Muscle layer of colon (tissue), 2 donors: ENCODE data around the gene RAB11FIP4.
A peak's percentile ranks its signal among the peaks of the same experiment; 100 is the strongest.

Source experiments
- H3K27ac ChIP-seq: one replicate; pipeline ENCODE4 v1.7.0; 2013; ENCODE audit warnings: low read depth, mild to moderate bottlenecking, low read length, moderate library complexity
- H3K27me3 ChIP-seq, 2 donors: one replicate each; pipeline ENCODE4 v1.7.0; 2013; ENCODE audit warnings: low read length in 2 of 2, mild to moderate bottlenecking in 2 of 2; ENCODE audit not compliant: insufficient read depth in 2 of 2, control insufficient read depth in 1 of 2
- H3K36me3 ChIP-seq: one replicate; pipeline ENCODE4 v1.7.0; 2013; ENCODE audit warnings: mild to moderate bottlenecking, low read length; ENCODE audit not compliant: insufficient read depth
- H3K4me1 ChIP-seq: one replicate; pipeline ENCODE4 v1.7.0; 2013; ENCODE audit warnings: mild to moderate bottlenecking, low read length; ENCODE audit not compliant: insufficient read depth
- H3K4me3 ChIP-seq, 2 donors: one replicate each; pipeline ENCODE4 v1.7.0; 2013; ENCODE audit warnings: low read length in 2 of 2, low read depth in 1 of 2, mild to moderate bottlenecking in 1 of 2, moderate library complexity in 1 of 2
- H3K9ac ChIP-seq: one replicate; pipeline ENCODE4 v1.7.0; 2013; ENCODE audit warnings: low read length
- H3K9me3 ChIP-seq: one replicate; pipeline ENCODE4 v1.7.0; 2013; ENCODE audit warnings: mild to moderate bottlenecking, low read length
- donor health status: abdominal sarcoma.
- donor health status: Adenocarcinoma of cecum.

RAB11FIP4 gene

GRCh38 chr17:31388351-31388750, 3.1 kb upstream of the RAB11FIP4 start:
- no peak overlapping the region for H3K4me3 ChIP-seq
- no peak overlapping the region for H3K27ac ChIP-seq
- H3K27me3 ChIP-seq = peaks cover 8 to 31% of the 10 kb centered on the region in 2 donors
- no peaks in the 10 kb centered on the region for H3K9me3 ChIP-seq
- H3K36me3 ChIP-seq = no peaks in the 10 kb centered on the region
- H3K9ac ChIP-seq = no peak overlapping the region
- H3K4me1 ChIP-seq = peaks cover 5% of the 10 kb centered on the region

- H3K4me3 ChIP-seq = no peak overlapping the region
- no peaks in the 10 kb centered on the region for H3K36me3 ChIP-seq
- no peak overlapping the region for H3K9ac ChIP-seq
- no peak overlapping the region for H3K27ac ChIP-seq
- peaks cover 5% of the 10 kb centered on the region for H3K4me1 ChIP-seq
- H3K27me3 ChIP-seq = peaks cover 8 to 38% of the 10 kb centered on the region in 2 donors
- no peaks in the 10 kb centered on the region for H3K9me3 ChIP-seq
Measured at GRCh38 chr17:31388770-31389656, 2.5 kb upstream of the RAB11FIP4 start.

- Histone ChIP-seq H3K27me3 (peaks cover 10 to 43% of the 10 kb centered on the region in 2 donors), H3K9ac (no peak overlapping the region), H3K9me3 (no peaks in the 10 kb centered on the region), H3K36me3 (no peaks in the 10 kb centered on the region), H3K4me3 (no peak overlapping the region), H3K27ac (no peak overlapping the region), H3K4me1 (peaks cover 5% of the 10 kb centered on the region)
Measured at GRCh38 chr17:31389657-31390381, 1.7 kb upstream of the RAB11FIP4 start.

- Histone ChIP-seq H3K27ac (no peak overlapping the region), H3K4me3 (no peak overlapping the region), H3K4me1 (peaks cover 5% of the 10 kb centered on the region), H3K9me3 (no peaks in the 10 kb centered on the region), H3K9ac (no peak overlapping the region), H3K36me3 (no peaks in the 10 kb centered on the region), H3K27me3 (peaks cover 13 to 43% of the 10 kb centered on the region in 2 donors)
Measured at GRCh38 chr17:31390426-31390747, 1.1 kb upstream of the RAB11FIP4 start.

- peak overlapping the region in 1 of 2 donors; percentile 38 for H3K4me3 ChIP-seq
- H3K27me3 ChIP-seq = peaks cover 15 to 43% of the 10 kb centered on the region in 2 donors
- peaks cover 5% of the 10 kb centered on the region for H3K4me1 ChIP-seq
- H3K9ac ChIP-seq = no peak overlapping the region
- no peak overlapping the region for H3K27ac ChIP-seq
- no peaks in the 10 kb centered on the region for H3K9me3 ChIP-seq
- no peaks in the 10 kb centered on the region for H3K36me3 ChIP-seq
Measured at GRCh38 chr17:31390748-31391495, 553 bp upstream of the RAB11FIP4 start.

GRCh38 chr17:31392002-31392855, 754 bp downstream of the RAB11FIP4 start:
- no peaks in the 10 kb centered on the region for H3K36me3 ChIP-seq
- peaks cover 15 to 43% of the 10 kb centered on the region in 2 donors for H3K27me3 ChIP-seq
- H3K4me1 ChIP-seq = peaks cover 5% of the 10 kb centered on the region
- no peaks in the 10 kb centered on the region for H3K9me3 ChIP-seq
- no peak overlapping the region for H3K27ac ChIP-seq
- H3K4me3 ChIP-seq = no peak overlapping the region
- H3K9ac ChIP-seq = no peak overlapping the region

DNA sequence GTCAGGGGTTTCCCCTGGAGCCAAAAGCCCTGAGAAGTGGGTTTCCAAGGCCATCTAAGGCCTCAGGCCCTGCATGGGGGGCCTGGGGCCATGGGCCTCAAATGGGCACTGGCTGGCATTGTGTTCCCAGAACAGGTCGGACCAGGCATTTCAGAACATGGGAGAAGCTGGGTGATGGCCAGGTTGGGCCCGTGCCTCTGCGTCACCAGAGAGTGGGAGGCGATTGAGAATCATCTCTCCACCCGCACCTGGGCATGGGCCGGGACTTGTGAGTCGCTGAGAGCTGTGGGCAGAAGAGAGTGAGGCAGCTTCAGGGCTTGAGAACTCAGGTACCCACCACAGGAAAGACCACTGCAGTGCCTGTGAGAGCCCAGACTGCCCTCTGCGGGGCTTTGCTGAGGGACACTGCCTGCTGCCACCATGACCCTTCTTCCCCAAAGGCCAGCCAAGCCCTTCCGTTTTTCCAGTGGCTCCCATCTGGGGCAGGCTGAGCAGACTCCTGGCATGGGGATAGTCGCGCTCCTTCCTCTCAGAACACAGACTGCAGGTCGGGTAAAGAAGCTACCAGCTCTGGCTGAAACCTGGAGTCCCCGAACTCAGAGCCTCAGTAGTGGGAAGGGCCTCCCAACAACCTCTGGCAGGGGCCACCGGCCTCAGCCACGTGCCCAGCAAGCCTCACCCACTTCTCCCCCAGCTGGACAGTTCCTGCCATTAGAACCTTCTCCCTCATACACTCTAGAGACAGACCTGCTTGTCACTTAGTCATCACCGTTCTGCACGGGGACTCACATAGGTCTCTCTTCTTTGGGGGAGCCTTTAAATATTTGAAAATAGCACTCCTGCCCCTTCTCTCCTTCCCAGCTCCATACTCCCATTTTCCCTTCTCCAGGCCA, 1.6 kb downstream of the RAB11FIP4 start:
- H3K27me3 ChIP-seq = peaks cover 15 to 43% of the 10 kb centered on the region in 2 donors

GRCh38 chr17:31393749-31394146, 2.3 kb downstream of the RAB11FIP4 start:
- Histone ChIP-seq H3K36me3 (no peaks in the 10 kb centered on the region), H3K9me3 (no peaks in the 10 kb centered on the region), H3K9ac (no peak overlapping the region), H3K4me3 (no peak overlapping the region), H3K27me3 (peaks cover 15 to 43% of the 10 kb centered on the region in 2 donors), H3K27ac (no peak overlapping the region), H3K4me1 (peaks cover 5% of the 10 kb centered on the region)

More for the DNA sequence above, 1.6 kb downstream of the RAB11FIP4 start:
- H3K36me3 ChIP-seq = no peaks in the 10 kb centered on the region
- H3K27ac ChIP-seq = no peak overlapping the region
- no peak overlapping the region for H3K4me3 ChIP-seq
- H3K9me3 ChIP-seq = no peaks in the 10 kb centered on the region
- H3K4me1 ChIP-seq = peaks cover 5% of the 10 kb centered on the region
- no peak overlapping the region for H3K9ac ChIP-seq

DNA sequence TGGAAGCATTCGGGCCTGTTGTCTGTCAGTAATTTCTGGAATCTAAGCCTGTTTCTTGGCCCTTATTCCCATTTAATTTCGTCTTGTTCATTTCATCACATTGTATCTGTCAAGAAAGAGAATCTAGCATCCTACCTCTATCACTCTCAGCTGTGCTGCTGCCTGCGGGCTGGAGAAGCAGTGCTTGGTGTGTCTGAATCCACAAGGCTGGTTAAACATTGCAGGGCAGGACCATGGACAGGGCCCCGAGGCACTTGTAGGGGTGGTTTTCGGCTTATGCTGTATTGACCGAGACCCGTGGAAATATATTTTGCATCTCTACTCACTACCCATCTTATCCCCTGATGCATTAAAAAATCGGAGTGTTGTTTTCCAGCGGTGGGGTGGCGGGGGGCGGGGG, 3.1 kb downstream of the RAB11FIP4 start:
- Histone ChIP-seq H3K4me1 (peaks cover 5% of the 10 kb centered on the region), H3K9ac (no peak overlapping the region), H3K9me3 (no peaks in the 10 kb centered on the region), H3K36me3 (no peaks in the 10 kb centered on the region), H3K27me3 (peaks cover 15 to 41% of the 10 kb centered on the region in 2 donors), H3K4me3 (no peak overlapping the region), H3K27ac (no peak overlapping the region)
